ENCODE data around the gene TTC28. TPM values are rescaled to one million over a fixed set of nuclear protein-coding genes. Genes with fewer than 3 reads are reported as not detected.

The TTC28 gene
- total RNA-seq, 1 donor from 2014 or later = 1.3 TPM

- no peaks in the 10 kb centered on the region for H3K27me3 ChIP-seq (ENCODE audit: control insufficient read depth, insufficient read depth, low read length)
- FAIRE-seq = no peak
- no peak for DNase-seq (ENCODE audit: low read depth)
- no peak overlapping the region for H3K4me3 ChIP-seq (ENCODE audit: low read depth, low read length)
- TF ChIP-seq CTCF (IDR thresholded peaks at IDR 0.05; ENCODE audit: insufficient read depth, low read length, severe bottlenecking) = no peak
- H3K36me3 ChIP-seq (ENCODE audit: control insufficient read depth, insufficient read depth, low read length) = no peaks in the 10 kb centered on the region
These were observed 683.1 kb downstream of the TTC28 start for GRCh38 chr22:27996529-27996925.

- FAIRE-seq (no peak), DNase-seq (ENCODE audit: low read depth) (no peak)
- no peak for TF ChIP-seq CTCF (IDR thresholded peaks at IDR 0.05; ENCODE audit: insufficient read depth, low read length, severe bottlenecking)
- no peaks in the 10 kb centered on the region for H3K27me3 ChIP-seq (ENCODE audit: control insufficient read depth, insufficient read depth, low read length)
- H3K36me3 ChIP-seq (ENCODE audit: control insufficient read depth, insufficient read depth, low read length) = no peaks in the 10 kb centered on the region
- H3K4me3 ChIP-seq (ENCODE audit: low read depth, low read length) = no peak overlapping the region
These were observed 683.7 kb downstream of the TTC28 start for GRCh38 chr22:27995801-27996528.

GRCh38 chr22:27994481-27995331 is 684.9 kb downstream of the TTC28 start:
- no peaks in the 10 kb centered on the region for H3K27me3 ChIP-seq (ENCODE audit: control insufficient read depth, insufficient read depth, low read length)
- FAIRE-seq (no peak), DNase-seq (ENCODE audit: low read depth) (no peak)
- no peak for TF ChIP-seq CTCF (IDR thresholded peaks at IDR 0.05; ENCODE audit: insufficient read depth, low read length, severe bottlenecking)
- no peaks in the 10 kb centered on the region for H3K36me3 ChIP-seq (ENCODE audit: control insufficient read depth, insufficient read depth, low read length)
- no peak overlapping the region for H3K4me3 ChIP-seq (ENCODE audit: low read depth, low read length)

GRCh38 chr22:27993774-27994350 is 685.8 kb downstream of the TTC28 start:
- FAIRE-seq = peak; percentile 84
- no peak for DNase-seq (ENCODE audit: low read depth)
- Histone ChIP-seq H3K4me3 (ENCODE audit: low read depth, low read length) (no peak overlapping the region), H3K36me3 (ENCODE audit: control insufficient read depth, insufficient read depth, low read length) (no peaks in the 10 kb centered on the region), H3K27me3 (ENCODE audit: control insufficient read depth, insufficient read depth, low read length) (no peaks in the 10 kb centered on the region)
- TF ChIP-seq CTCF (IDR thresholded peaks at IDR 0.05; ENCODE audit: insufficient read depth, low read length, severe bottlenecking) = no peak

GRCh38 chr22:27993201-27993635 is 686.4 kb downstream of the TTC28 start:
- FAIRE-seq (no peak), DNase-seq (ENCODE audit: low read depth) (no peak)
- Histone ChIP-seq H3K4me3 (ENCODE audit: low read depth, low read length) (no peak overlapping the region), H3K27me3 (ENCODE audit: control insufficient read depth, insufficient read depth, low read length) (no peaks in the 10 kb centered on the region), H3K36me3 (ENCODE audit: control insufficient read depth, insufficient read depth, low read length) (no peaks in the 10 kb centered on the region)
- TF ChIP-seq CTCF (IDR thresholded peaks at IDR 0.05; ENCODE audit: insufficient read depth, low read length, severe bottlenecking) = no peak

Data from bronchial epithelial cell (primary cell).